Neural progenitor cell (in vitro differentiated cells): ENCODE results near the gene SLC25A20.

Experiments
- EZH2phosphoT487 ChIP-seq: fragments of 200-600 bp; sonication (generic); IDR thresholded peaks from 2 replicates; pipeline ENCODE4 v1.6.1; 2017; ENCODE audit warnings: antibody characterized with exemption
- TF ChIP-seq, protein P1 (sequence below): fragments of 200-600 bp; sonication (generic); IDR thresholded peaks from 2 replicates; pipeline ENCODE4 v1.5.1; 2017; ENCODE audit warnings: antibody characterized with exemption, mild to moderate bottlenecking

DNA sequence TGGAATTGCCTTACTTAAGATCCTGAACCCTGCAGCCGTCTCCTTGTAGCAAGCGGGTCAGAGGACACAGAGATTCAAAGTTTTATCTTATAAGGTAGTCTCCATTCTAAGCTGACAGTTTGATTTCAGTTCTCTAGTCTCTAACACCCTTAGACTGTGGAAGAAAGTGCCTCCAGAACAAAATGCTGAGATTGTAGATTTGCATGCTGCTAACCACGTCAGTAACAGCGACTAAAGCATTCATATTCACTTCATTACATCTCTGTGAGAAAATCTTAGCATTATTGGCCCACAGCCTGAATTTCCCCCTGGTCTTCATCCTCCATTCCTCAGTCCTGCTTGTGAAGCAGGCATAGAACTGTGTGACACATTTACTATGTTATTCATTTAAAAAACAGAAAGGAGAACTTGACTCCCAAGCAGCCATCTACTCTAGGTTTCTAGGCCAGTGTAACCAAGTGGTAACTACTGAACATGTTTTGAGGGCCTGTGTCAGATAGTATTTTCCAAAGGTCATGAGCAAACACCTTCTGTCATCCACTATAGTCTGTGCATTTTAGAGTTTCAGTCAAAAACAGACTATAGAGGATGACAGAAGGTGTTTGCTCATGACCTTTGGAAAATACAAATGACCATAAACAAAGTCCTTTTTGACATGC lies 47.3 kb upstream of the SLC25A20 start:
- TF ChIP-seq, protein P1, sequence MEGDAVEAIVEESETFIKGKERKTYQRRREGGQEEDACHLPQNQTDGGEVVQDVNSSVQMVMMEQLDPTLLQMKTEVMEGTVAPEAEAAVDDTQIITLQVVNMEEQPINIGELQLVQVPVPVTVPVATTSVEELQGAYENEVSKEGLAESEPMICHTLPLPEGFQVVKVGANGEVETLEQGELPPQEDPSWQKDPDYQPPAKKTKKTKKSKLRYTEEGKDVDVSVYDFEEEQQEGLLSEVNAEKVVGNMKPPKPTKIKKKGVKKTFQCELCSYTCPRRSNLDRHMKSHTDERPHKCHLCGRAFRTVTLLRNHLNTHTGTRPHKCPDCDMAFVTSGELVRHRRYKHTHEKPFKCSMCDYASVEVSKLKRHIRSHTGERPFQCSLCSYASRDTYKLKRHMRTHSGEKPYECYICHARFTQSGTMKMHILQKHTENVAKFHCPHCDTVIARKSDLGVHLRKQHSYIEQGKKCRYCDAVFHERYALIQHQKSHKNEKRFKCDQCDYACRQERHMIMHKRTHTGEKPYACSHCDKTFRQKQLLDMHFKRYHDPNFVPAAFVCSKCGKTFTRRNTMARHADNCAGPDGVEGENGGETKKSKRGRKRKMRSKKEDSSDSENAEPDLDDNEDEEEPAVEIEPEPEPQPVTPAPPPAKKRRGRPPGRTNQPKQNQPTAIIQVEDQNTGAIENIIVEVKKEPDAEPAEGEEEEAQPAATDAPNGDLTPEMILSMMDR = no peak
- TF ChIP-seq EZH2phosphoT487 = no peak
